Kasumi-1 (cell line): Measurements from ENCODE around the gene TNIK.
"Not testable (repeated sequence)": the region's sequence is repeated elsewhere in the genome, so short reads cannot be mapped to it uniquely, and the experiment has no call there.

ENCODE experiments used
- DNase-seq, 2 experiments: peaks; one replicate each; lab custom pipeline; 2025; lab: John Stamatoyannopoulos, UW

The TNIK gene

DNA sequence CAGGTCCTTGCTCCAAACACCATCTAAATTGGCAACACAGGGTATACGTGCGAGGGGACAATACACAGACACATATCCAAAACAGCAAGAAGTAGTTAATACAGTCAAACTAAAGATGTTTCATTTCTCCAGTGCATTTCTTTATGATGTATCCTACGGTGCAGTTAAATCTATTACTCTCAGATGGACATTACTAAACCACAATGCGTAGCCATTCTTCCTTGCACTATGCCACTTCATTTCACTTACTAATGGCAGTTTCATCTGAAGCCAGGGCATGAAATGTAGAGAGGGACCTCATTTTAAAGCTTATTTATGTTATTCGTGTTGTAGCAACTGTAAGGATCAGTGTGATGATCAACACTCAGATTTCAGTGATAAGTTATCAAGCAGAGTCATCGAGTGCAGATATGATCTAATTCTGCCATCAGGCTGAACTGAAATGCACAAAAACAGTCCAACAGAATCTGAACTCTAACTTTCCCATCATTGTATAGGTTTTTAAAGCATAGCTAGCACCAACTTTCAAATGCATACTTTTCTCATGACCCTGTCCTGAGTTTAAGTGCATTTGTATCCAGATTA lies 14.5 kb downstream of the TNIK start:
- no peak for DNase-seq

DNA sequence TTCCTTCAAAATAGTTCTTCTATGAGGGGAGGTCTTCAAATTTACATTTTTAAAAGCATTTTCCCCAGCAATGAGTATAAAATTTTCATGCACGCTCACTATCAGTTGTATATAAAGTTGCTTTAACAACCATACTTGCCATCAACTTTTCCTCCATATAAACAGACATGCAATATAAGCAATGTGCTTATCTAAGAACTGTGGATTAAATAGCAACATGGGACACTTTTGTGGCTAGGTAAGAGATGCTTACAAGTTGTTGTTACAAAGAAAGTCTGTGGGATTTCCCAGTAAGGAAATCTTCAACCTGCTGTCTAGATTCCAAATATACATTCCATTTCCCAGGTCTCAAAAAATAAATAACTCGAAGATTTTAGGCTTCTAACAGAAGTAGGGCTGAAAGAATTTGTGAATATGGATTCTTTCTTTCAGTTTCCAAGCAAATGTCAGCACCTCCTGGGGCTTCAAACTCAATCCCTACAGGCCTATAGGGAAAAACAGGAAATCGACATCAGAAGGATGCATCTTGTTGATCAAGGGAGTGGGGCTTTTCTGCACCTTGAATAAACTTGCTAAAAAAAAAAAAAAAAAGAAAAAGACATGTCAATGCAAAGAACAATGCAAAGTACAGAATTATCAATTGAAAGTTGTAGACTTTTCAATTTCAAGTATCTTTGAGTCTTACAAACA lies 16.1 kb downstream of the TNIK start:
- no peak for DNase-seq

DNA sequence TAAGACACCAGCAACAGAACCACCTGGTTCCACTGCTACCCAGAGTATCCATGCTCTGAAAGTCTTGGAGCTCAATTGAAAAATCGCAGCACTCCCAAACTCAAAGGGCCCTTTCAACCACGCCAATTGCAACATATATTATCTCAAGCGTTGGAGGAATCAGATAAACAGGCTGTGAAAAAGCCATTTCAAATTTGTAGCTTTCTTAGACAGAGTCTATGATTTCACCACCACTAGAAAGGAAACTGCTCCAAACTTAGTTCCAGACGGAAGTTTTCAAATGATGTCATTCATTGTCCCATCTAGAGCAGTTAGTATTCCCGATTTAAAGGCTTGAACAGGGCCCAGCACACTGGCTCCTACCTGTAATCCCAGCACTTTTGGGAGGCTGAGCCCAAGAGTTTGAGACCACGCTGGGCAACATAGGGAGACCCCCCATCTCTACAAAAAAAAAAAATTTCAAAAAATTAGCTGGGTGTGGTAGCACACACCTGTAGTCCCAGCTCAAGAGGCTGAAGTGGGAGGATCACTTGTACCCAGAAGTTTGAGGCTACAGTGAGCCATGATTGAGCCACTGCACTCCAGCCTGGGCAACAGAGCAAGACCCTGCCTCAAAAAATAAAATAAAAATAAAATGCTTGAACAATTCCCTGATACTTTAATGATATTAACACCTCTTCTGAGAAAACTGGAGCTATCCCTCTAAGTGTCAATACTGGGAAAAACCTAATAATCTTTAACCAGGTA lies 16.8 kb downstream of the TNIK start:
- DNase-seq, result no peak

DNA sequence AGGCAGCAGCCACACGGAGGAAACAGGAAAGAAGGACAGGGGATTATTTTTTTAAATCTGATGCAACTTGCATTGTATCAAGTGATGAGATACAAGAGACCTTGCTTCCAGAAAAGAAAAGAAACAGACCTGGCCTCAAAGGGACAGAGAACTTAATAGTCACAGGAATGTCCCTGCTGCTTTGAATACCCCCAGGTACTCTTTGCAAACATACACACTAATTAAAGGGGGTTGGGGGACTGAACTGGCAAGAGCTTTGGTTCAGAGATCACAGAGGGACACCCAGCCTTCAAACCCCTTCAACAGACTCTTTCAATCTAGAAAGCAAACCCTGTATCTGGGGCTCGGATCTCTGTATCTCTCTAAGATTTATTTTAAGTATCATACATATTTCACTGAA lies 18.0 kb downstream of the TNIK start:
- no peak for DNase-seq

DNA sequence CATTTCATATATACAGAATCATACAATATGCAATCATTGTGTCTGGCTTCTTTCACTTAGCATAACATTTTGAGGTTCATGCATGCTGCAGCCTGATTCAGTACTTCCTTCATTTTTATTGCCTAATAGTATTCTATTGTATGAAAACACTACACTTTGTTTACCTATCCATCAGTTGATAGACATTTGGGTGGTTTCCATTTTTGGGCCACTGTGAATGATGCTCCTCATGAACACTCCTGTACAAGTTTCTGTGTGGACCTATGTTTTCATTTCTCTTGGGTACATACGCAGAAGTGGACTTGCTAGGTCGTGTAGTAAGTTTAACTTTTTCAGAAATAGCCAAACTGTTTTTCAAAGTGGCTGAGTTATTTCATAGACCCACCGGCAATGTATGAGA lies 18.8 kb downstream of the TNIK start:
- DNase-seq, result no peak

DNA sequence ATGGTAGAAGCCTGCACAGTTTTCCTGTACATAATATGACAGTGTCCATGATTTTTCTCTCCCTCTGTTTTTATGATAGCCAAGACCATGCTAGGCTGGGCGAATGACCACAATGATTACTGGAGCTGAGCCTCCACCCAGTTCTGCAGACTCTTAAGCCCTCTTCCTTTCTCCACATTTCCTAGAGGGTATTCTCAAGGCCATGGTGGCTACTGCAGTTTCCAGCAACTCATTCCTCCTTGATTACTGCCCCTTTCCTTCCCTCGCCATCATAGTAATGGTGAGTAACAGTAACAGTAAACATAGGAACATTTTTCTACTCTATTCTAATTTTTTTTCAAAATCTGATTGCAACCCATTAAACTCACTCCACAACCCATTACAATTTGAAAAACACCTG lies 20.2 kb downstream of the TNIK start:
- DNase-seq, result no peak

DNA sequence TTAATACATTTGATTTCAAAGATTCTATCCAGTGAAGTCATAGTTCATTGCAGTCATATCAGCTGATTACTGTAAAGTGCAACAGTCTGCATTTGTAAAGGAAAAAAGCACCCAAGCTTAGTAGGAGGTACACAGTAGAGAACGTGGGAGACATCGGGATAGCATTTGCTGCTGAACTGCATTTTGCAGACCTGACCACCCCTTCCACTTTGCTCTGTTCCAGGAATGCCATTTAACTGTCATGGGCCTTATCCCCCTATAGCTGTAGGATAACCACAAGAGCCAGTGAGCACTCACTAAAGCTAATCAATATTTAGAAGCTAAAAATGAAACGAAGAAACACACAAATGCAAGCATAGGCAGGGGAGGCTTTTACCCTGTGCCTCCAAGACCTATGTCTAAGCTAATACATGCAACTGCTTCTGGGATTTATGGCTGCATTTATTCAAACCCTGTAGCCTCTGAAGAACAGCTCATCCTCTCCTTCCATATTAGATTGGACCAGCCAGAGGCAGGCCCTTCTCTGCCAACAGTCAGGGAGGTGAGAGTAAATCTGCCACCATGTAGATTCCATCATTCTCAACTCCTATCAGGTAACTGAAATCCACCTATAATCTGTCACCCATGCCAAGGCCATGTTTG lies 23.0 kb downstream of the TNIK start:
- DNase-seq, result no peak

DNA sequence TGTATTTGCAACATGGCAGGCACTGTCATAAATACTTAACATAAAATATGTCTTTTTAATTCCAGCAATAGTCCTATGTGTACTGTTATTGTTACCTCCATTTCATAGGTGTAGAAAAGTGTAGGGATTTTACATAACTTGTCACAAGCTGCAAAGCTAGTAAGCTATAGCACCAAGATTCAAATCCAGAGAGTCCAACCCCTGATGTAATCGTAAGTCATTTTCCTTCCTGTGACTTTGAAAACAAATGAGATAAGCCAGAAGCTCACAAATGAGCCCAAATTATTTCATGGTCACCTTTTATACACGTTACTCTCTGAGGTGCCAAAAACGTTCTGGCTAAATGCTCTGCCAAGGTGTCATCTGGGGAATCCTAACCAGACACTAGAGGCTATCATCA lies 23.8 kb downstream of the TNIK start:
- DNase-seq, result no peak

DNA sequence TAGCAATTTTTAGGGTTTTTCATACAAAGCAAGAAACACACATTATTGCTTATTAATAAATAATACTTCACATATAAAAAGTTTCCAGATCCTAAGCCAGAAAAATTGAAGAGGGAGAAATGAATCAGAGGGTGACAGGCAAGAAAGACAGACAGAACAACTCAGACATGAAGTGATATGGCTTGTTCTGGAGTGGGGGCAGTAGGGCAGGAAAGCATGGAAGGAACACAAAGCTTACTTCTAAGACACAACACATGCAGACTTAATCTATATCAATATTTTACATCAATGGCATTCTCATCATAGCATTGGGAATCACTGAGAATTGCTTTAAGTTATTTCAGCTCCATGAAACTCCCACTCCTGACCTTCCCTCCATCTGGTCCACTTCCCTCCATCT lies 24.4 kb downstream of the TNIK start:
- no peak for DNase-seq

DNA sequence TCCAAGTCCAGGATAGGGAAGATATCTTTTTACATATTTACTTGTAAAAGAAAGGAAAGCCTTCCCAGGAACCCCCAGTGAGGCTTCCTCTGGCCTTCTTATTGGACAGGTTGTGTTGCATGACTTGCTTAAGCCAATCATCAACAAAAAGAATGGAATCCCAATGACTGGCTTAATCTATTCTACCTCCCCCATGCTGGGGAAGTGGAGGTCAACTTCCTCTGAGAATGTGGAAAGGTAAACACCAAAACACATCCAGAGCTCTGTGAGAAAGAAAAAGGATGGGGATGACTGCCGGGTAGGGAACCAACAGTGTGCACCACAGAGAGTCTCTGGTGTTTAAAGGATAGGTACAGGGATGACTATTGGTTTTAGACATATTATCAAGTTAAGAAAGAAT lies 25.1 kb downstream of the TNIK start:
- no peak for DNase-seq

DNA sequence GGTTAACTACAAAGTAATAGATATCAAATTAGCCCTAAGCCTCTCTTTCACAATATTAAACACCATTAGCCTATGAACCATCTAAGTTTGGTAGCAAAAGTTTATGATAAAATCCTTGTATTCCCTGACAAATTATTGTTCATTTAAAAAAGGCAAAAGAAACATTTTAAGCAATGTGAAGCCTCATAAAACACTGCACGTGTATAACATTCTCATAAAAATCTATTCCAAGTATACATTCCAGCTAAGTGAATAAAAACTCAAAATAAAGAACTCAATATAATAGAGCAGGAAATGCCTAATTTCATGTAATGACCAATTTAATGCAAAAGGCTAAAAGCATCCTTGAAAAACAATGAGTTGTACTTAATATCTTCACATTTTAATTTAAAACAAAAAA lies 27.7 kb downstream of the TNIK start:
- DNase-seq, result no peak

DNA sequence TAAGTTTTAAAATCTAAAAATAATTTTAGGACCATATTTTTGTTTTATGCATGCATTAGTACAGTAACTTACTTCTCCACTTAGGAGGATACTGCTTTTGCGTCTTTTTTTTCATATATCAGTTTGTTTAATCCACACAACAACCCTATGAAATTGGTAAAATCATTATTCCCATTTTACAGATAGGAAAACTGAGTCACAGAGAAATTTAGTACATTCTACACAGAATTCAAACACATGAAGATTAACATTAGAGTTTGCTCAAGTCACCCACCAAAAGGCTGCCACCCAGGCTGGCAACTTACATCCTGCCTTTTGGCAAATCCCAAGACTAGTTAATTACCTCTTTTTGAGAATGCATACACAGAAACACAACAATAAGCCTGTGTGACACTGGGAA lies 28.7 kb downstream of the TNIK start:
- DNase-seq, result no peak

DNA sequence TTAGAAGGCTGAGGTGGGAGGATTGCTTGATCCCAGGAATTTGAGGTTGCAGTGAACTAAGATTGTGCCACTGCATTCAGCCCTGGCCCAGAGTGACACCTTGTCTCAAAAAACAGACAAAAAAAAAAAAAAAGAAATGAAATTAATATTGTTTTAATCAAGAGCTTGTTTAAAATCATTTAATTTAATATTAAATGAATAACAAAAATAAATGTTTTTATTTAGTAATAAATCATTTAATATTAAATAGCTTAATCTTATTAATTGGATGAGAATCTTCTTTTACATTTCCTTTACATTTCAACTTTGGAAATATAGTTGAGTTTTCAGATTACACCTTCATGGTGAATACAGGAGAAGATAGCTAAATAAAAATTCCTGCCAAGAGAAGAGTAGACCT lies 29.7 kb downstream of the TNIK start:
- no peak for DNase-seq

DNA sequence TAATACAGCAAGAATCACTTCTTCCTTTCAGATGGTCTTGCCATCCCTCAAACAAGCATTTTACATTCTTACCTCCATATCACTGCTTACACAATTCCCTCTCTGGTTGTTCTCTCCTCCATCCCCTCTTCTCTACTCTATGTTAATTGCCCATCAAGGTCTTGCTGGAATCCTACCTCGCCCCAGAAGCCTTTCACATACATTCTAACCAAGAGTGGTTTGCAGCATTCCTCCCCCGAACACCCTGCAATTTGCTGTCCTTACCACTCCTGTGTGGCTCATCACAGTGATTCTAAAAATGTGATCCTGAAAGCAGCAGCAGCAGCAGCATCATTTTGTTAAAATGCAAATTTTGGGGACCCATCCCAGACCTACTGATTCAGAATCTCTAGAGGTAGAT lies 30.6 kb downstream of the TNIK start:
- DNase-seq, result no peak

DNA sequence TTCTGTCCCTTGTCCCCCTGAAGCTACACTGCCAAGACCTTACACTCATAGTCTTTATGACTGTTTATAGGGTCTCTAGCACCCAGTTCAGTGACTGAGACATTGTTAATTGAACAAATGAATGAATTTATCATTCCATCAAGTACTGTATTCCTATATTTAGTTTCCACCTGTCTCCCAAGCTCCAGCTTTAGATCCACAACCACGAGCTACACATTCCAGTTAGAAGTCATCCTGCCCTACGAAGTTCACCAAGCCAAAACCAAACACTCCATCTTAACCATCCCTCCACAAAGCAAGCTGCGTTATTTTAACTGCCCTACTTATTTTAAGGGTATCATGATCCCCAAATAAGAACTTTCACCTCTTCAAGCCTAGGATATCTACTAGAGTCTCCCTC lies 31.3 kb downstream of the TNIK start:
- no peak for DNase-seq

DNA sequence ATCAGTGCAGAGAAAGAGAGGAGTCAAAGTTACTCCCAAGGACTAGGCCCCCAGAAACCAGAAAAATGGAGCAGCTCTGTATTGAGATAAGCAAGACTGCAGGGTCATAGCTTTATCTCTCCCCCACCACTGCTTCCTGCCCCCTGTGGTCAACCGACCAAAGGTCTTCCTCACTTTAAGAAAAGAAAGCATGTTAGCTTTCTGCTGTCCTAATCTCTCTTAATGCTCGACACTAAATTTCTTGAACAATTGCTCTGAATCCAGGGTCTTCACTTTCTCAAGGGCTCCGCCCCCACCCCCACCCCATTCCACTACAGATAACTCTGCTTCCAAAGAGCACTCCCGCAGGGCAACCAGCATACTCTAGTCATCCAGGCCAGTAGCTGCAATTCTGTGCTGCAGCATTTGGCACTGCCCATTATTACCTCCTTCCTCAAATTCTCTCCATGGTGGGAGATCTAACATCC lies 31.9 kb downstream of the TNIK start:
- DNase-seq, result no peak

DNA sequence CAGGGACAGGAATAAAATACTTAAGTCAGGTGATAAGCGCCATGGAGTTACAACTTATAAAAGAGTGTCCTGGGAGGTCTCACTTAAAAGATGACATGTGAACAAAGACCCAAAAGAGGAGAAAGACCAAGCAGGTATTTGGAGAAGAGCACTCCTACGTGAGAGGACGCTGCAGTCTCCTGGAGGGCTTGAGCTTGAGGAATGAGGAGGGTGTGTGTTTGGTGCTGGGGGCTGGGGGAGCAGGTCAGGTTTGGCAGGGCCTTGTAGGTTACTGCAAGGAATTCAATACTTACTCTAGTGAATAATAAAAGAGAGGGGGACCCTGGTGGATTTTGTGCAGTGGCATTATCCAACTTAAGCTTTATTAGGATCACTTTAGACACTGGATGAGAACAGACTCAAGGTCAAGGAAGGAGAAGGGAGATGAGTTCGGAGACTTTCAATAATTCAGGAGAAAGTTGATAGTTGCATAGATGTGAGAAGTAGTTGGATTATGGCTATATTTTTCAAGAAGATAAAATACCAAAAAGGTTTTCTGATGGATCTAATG lies 32.4 kb downstream of the TNIK start:
- no peak for DNase-seq

DNA sequence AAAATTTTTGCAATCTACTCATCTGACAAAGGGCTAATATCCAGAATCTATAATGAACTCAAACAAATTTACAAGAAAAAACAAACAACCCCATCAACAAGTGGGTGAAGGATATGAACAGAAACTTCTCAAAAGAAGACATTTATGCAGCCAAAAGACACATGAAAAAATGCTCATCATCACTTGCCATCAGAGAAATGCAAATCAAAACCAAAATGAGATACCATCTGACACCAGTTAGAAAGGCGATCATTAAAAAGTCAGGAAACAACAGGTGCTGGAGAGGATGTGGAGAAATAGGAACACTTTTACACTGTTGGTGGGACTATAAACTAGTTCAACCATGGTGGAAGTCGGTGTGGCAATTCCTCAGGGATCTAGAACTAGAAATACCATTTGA lies 36.1 kb downstream of the TNIK start:
- not testable (repeated sequence) for DNase-seq

DNA sequence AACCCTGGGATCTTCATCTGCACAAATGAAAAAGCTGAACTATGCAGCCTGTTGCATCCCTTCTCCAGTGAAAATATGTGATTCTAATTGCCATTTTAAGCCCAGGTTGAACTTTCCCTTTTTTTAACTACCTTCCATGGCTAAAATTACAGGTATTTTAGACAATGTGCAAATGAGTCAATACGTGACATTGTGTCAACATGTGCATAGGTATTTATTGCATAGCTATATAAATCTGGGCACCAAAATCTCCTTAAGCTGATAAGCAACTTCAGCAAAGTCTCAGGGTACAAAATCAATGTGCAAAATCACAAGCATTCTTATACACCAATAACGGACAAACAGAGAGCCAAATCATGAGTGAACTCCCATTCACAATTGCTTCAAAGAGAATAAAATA lies 37.4 kb downstream of the TNIK start:
- DNase-seq, result not testable (repeated sequence)

DNA sequence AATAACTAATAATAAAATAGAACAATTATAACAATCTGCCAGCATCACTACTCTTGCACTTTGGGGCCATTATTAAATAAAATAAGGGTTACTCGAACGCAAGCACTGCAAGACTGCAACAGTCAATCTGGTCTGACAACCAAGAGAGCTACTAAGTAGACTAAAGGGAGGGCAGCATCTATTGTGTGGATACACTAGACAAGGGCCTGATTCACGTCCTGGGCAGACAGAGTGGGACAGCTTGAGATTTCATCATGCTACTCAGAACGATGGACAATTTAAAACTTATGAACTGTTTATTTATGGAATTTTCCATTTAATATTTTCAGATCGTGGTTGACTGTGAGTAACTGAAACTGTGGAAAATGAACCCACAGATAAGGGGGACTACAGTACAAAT lies 39.5 kb downstream of the TNIK start:
- no peak for DNase-seq

DNA sequence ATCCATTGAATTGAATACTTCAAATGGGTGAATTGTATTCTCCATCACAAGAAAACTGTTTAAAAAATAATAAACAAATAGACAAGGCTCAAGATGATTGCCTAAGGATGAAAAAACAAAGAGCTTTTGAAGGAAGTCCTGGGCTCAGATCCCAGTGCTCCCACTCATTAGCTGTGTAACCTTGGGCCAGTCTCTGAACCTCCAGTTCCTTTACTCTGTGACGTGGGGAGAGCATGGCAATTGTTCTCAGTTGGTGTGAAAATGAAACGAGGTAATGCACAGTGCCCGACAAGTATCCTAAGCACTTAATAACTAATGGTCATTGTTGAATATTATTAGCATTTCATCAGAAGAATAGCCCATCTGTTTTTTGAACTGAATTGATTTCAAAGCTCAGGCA lies 40.7 kb downstream of the TNIK start:
- DNase-seq, result no peak

DNA sequence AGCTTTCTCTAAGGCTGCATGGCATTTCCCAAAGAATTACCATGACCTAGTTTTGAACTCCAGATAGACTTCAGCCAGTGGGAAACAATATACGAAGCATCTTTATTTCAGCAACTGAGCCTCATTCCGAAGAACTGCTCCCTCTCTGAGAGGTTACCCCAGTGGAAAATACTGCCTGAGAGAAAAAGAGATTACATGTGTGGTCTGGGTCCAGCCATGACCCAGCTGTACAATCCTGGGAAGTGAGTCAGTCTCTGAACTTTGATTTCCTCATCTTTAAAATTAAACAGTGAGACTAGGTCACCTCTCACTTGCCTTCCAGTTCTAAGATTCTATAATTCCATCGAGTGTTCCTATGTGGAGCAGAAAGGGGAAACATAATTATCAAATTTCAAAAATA lies 42.4 kb downstream of the TNIK start:
- no peak for DNase-seq

DNA sequence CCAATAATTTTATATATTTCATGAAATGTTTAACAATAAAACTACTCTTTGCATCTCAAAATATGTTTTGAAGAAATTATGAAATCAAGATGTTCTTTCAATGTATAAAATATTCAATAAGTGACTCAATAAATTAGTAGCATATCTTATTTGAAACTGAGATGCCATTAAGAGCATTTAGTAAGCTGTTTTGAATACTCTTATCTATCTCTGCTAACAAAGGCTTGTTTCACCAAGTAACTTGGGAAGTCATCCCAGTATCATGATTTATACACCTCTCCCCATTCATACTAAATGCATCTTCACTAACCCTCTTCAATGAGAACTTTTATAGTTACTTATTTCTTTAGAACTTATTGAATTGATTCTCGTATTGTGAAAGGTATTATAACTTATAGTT lies 43.1 kb downstream of the TNIK start:
- DNase-seq, result no peak
